CD14-positive monocyte (primary cell): ENCODE measurements around the gene SORD. TPM values are rescaled to one million over a fixed set of nuclear protein-coding genes. Genes with fewer than 3 reads are reported as not detected.
A peak's percentile ranks its signal among the peaks of the same experiment; 100 is the strongest.

Experiments
- DNase-seq, 3 donors: peaks; one replicate each; pipeline ENCODE4 v3.0.0-alpha.2; 2011 to 2022
- H2AFZ ChIP-seq: 2 replicates; pipeline ENCODE4 v1.6.0; 2012; ENCODE audit warnings: mild to moderate bottlenecking, low read depth, low read length, inconsistent platforms; ENCODE audit not compliant: insufficient read depth, poor library complexity, severe bottlenecking
- H3K27ac ChIP-seq, 2 donors: 1 replicate in 1 of 2; 2 replicates in 1 of 2; pipeline ENCODE4 v1.5.1; 2012 to 2013; ENCODE audit warnings: low read length in 2 of 2, control low read depth in 1 of 2, inconsistent platforms in 1 of 2, low read depth in 1 of 2, mild to moderate bottlenecking in 1 of 2
- H3K27me3 ChIP-seq, 2 donors: one replicate each; pipeline versions ENCODE4 v1.6.0 to v1.6.1; 2011 to 2013; ENCODE audit warnings: low read length in 2 of 2; ENCODE audit not compliant: control insufficient read depth in 2 of 2, insufficient read depth in 2 of 2
- H3K36me3 ChIP-seq, 2 donors: replicated peaks in 1 of 2; 1 replicate in 1 of 2; 2 replicates in 1 of 2; pipeline versions ENCODE4 v1.5.1 to v1.6.1; 2012 to 2013; ENCODE audit warnings: low read length in 2 of 2, control low read depth in 1 of 2, inconsistent platforms in 1 of 2, mild to moderate bottlenecking in 1 of 2; ENCODE audit not compliant: insufficient read depth in 2 of 2, control insufficient read depth in 1 of 2
- H3K4me1 ChIP-seq, 2 donors: 1 replicate in 1 of 2; 2 replicates in 1 of 2; pipeline versions ENCODE4 v1.5.1 to v1.6.1; 2012 to 2013; ENCODE audit warnings: low read length in 2 of 2, control low read depth in 1 of 2, inconsistent platforms in 1 of 2, mild to moderate bottlenecking in 1 of 2, moderate library complexity in 1 of 2; ENCODE audit not compliant: insufficient read depth in 2 of 2, control insufficient read depth in 1 of 2
- H3K4me2 ChIP-seq: replicated peaks from 2 replicates; pipeline ENCODE3; 2012; ENCODE audit warnings: low read length, moderate library complexity, mild to moderate bottlenecking; ENCODE audit not compliant: poor library complexity, severe bottlenecking; ENCODE audit errors: extremely low read depth
- H3K4me3 ChIP-seq, 3 experiments: fragments of 200-600 bp in 1 of 3; sonication (generic) in 1 of 3; replicated peaks in 1 of 3; 1 replicate in 2 of 3; 2 replicates in 1 of 3; pipeline ENCODE4 v1.5.1; 2011 to 2013; ENCODE audit warnings: low read length in 3 of 3, mild to moderate bottlenecking in 3 of 3, control low read depth in 2 of 3, low read depth in 2 of 3, inconsistent platforms in 1 of 3, moderate library complexity in 1 of 3
- H3K79me2 ChIP-seq: 2 replicates; pipeline ENCODE4 v1.6.0; 2012; ENCODE audit warnings: mild to moderate bottlenecking, control low read depth, inconsistent platforms, low read length, moderate library complexity; ENCODE audit not compliant: insufficient read depth
- H3K9ac ChIP-seq: 2 replicates; pipeline ENCODE4 v1.6.0; 2017; ENCODE audit warnings: low read length, mild to moderate bottlenecking; ENCODE audit not compliant: insufficient read depth, poor library complexity, severe bottlenecking
- H3K9me3 ChIP-seq, 2 donors: replicated peaks in 1 of 2; 1 replicate in 1 of 2; 2 replicates in 1 of 2; pipeline versions ENCODE4 v1.5.1 to v1.6.1; 2012 to 2013; ENCODE audit warnings: low read length in 2 of 2, control low read depth in 1 of 2; ENCODE audit not compliant: control insufficient read depth in 1 of 2, insufficient read depth in 1 of 2
- H4K20me1 ChIP-seq: 2 replicates; pipeline ENCODE4 v1.6.0; 2012; ENCODE audit warnings: mild to moderate bottlenecking, low read length, control low read depth, moderate library complexity; ENCODE audit not compliant: insufficient read depth
- H3K27ac Mint-ChIP-seq, 7 donors: one replicate each; pipeline ENCODE4 v1.8.0; 2020; ENCODE audit warnings: mild to moderate bottlenecking in 7 of 7, mixed read lengths in 7 of 7, moderate library complexity in 6 of 7, inconsistent platforms in 2 of 7
- H3K27me3 Mint-ChIP-seq, 3 donors: one replicate each; pipeline ENCODE4 v1.8.0; 2021 to 2022; ENCODE audit warnings: low read depth in 3 of 3, mild to moderate bottlenecking in 3 of 3, mixed read lengths in 3 of 3, moderate library complexity in 3 of 3, inconsistent platforms in 1 of 3
- H3K36me3 Mint-ChIP-seq, 2 donors: one replicate each; pipeline ENCODE4 v1.8.0; 2020; ENCODE audit warnings: mixed read lengths in 2 of 2, inconsistent platforms in 1 of 2, mild to moderate bottlenecking in 1 of 2
- H3K4me1 Mint-ChIP-seq: one replicate; pipeline ENCODE4 v1.8.0; 2020; ENCODE audit warnings: mild to moderate bottlenecking, mixed read lengths
- H3K4me3 Mint-ChIP-seq, 2 donors: one replicate each; pipeline ENCODE4 v1.8.0; 2020; ENCODE audit warnings: mild to moderate bottlenecking in 2 of 2, mixed read lengths in 2 of 2, moderate library complexity in 1 of 2
- H3K9me3 Mint-ChIP-seq, 7 donors: one replicate each; pipeline ENCODE4 v1.8.0; 2020 to 2022; ENCODE audit warnings: mixed read lengths in 7 of 7, mild to moderate bottlenecking in 6 of 7, moderate library complexity in 6 of 7, inconsistent platforms in 2 of 7
- CTCF ChIP-seq: fragments of 200-600 bp; IDR thresholded peaks from one replicate; pipeline ENCODE4 v1.8.0; 2022; ENCODE audit warnings: antibody characterized with exemption, mild to moderate bottlenecking
- WGBS: methylation state at CpG from one replicate; pipeline ENCODE4 v1.1.5; 2013; ENCODE audit warnings: missing lambda C conversion rate; ENCODE audit not compliant: insufficient coverage; 5-methylcytosine and 5-hydroxymethylcytosine counted together
- intact Hi-C, 2 donors: fragments of 100-400 bp; cut with micrococcal nuclease; formaldehyde crosslinking; loops; one replicate each; pipeline versions ENCODE4 v1.15.0 to v1.15.1; 2023
- polyA plus RNA-seq, 3 donors: library from polyadenylated mRNA; depleted of rRNA in 1 of 3; unstranded in 2 of 3; stranded (reverse) in 1 of 3; fragments of 300-500 nt in 2 of 3; fragments of >200 nt in 1 of 3; fragmentation: Illumina TruSeq in 2 of 3; gene quantifications; 1 replicate in 2 of 3; 2 replicates in 1 of 3; pipeline ENCODE4 v1.2.3, GENCODE V29; 2012 to 2021

SORD gene
- polyA plus RNA-seq, 3 donors, result 17.9 to 22.6 (median 21.7) TPM

DNA sequence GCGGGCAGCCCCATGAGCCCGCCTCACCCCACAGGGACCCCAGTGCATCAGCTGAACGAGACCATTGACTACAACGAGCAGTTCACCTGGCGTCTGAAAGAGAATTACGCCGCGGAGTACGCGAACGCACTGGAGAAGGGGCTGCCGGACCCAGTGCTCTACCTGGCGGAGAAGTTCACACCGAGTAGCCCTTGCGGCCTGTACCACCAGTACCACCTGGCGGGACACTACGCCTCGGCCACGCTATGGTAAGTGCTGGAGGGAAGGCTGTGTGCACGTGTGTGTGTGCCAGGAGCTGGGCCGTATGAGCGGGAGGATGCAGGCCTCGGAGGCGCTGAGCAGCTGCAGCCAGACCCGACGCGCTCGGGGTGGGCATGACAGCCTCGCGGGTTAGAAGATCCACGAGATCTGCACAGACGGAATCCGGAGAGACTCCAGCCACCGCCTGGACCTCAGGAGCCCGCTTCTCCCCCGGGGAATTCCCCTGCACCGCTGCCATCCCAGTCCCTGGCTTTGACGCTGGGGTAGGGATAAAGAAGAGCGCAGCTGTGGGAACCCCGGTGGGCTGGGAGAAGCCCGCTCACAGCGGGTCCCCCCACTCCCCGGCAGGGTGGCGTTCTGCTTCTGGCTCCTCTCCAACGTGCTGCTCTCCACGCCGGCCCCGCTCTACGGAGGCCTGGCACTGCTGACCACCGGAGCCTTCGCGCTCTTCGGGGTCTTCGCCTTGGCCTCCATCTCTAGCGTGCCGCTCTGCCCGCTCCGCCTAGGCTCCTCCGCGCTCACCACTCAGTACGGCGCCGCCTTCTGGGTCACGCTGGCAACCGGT, 93.7 kb downstream of the SORD start:
- peaks cover 56 to 64% of the 10 kb centered on the region in 2 donors for H3K27me3 ChIP-seq
- peaks cover 0 to 10% of the 10 kb centered on the region in 2 donors for H3K36me3 Mint-ChIP-seq
- H3K27ac Mint-ChIP-seq, result no peak overlapping the region

More for the DNA sequence above, 93.7 kb downstream of the SORD start:
- no peak overlapping the region for H3K4me3 ChIP-seq
- H2AFZ ChIP-seq, result no peak overlapping the region
- no peak for TF ChIP-seq CTCF
- intact Hi-C loops, result no loop called here
- 4% methylated on average over 65 of the region's 65 CpGs for WGBS
- Mint-ChIP-seq H3K4me1 (peaks cover 48% of the 10 kb centered on the region), H3K9me3 (peaks cover 0 to 25% (median 14%) of the 10 kb centered on the region in 7 donors), H3K4me3 (peak overlapping the region in 1 of 2 donors; percentile 94), H3K27me3 (peaks cover 65 to 76% (median 71%) of the 10 kb centered on the region in 3 donors)
- no peaks in the 10 kb centered on the region for H3K36me3 ChIP-seq
- no peak overlapping the region for H3K27ac ChIP-seq
- peak overlapping the region; percentile 12 for H3K9ac ChIP-seq
- peaks cover 28 to 40% of the 10 kb centered on the region in 2 donors for H3K4me1 ChIP-seq
- no peak for DNase-seq
- no peaks in the 10 kb centered on the region for H3K79me2 ChIP-seq
- no peaks in the 10 kb centered on the region for H4K20me1 ChIP-seq
- H3K9me3 ChIP-seq, result peaks cover 5 to 54% of the 10 kb centered on the region in 2 donors
- no peak overlapping the region for H3K4me2 ChIP-seq
